ENCODE data around the gene ANKRD39. TPM values are rescaled to one million over a fixed set of nuclear protein-coding genes. Genes with fewer than 3 reads are reported as not detected.

Gene ANKRD39, protein sequence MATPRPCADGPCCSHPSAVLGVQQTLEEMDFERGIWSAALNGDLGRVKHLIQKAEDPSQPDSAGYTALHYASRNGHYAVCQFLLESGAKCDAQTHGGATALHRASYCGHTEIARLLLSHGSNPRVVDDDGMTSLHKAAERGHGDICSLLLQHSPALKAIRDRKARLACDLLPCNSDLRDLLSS
- 10 to 100 TPM in 3 of 4 donors, 1 to 10 TPM in 1; 5.8 to 17.3 (median 15.4) TPM for total RNA-seq

DNA sequence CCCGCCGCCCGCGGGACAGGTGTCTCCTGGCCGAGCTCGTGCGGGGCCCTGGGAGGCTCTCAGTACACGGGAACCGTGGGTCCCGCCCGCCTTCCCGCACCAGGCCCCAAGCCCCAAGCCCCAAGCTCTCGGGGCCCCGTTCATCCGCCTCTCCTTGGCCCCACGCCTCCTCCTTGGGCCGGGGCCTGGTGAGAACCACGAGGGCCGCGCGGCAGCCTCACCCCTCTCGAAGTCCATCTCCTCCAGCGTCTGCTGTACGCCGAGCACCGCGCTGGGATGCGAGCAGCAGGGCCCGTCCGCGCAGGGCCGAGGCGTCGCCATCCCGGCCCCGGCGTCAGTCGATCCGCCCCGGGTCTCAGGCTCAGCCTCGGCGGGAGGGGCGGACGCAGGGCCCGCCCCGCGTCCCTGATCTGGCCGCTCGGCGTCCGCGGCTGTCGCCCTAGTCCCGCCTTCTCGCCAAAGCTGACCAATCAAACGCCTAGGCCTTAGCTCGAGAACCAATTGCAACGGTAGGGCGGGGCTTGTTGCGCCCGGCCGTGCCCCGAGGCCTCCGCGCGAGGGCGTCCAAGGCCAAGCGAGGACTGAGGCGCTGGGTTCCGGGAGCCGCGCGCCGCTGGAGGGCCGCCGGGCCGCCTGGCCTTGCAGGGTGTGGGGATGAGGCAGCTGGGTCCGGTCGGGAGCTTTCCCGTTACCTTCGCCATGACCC lies at the start of gene ANKRD39:
Gene ANKRD39 (minus strand): TSS at position 350 of the 706 bp plus-strand sequence. CDS start 29 bp downstream, at position 321.
- H3K27me3 ChIP-seq: no peaks in the 10 kb centered on the region
- TF ChIP-seq, protein P1, sequence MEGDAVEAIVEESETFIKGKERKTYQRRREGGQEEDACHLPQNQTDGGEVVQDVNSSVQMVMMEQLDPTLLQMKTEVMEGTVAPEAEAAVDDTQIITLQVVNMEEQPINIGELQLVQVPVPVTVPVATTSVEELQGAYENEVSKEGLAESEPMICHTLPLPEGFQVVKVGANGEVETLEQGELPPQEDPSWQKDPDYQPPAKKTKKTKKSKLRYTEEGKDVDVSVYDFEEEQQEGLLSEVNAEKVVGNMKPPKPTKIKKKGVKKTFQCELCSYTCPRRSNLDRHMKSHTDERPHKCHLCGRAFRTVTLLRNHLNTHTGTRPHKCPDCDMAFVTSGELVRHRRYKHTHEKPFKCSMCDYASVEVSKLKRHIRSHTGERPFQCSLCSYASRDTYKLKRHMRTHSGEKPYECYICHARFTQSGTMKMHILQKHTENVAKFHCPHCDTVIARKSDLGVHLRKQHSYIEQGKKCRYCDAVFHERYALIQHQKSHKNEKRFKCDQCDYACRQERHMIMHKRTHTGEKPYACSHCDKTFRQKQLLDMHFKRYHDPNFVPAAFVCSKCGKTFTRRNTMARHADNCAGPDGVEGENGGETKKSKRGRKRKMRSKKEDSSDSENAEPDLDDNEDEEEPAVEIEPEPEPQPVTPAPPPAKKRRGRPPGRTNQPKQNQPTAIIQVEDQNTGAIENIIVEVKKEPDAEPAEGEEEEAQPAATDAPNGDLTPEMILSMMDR (IDR thresholded peaks at IDR 0.05): peak; percentile 81 to 96 (median 88)
- TF ChIP-seq POLR2A (IDR thresholded peaks at IDR 0.05): peak; percentile 74 to 77
- no peaks in the 10 kb centered on the region for H3K9me3 ChIP-seq
- peak within 1 kb of the TSS; percentile 67 to 91 (median 79) for H3K4me3 ChIP-seq
- H3K36me3 ChIP-seq: peaks cover 0 to 29% (median 0%) of the 10 kb centered on the region in 3 donors
- peaks cover 0 to 41% (median 7%) of the 10 kb centered on the region in 4 donors for H3K4me1 ChIP-seq
- H3K27ac ChIP-seq: peak within 1 kb of the TSS; percentile 81 to 93 (median 86)
- DNase-seq: peak; percentile 96 to 99 (median 99)

DNA sequence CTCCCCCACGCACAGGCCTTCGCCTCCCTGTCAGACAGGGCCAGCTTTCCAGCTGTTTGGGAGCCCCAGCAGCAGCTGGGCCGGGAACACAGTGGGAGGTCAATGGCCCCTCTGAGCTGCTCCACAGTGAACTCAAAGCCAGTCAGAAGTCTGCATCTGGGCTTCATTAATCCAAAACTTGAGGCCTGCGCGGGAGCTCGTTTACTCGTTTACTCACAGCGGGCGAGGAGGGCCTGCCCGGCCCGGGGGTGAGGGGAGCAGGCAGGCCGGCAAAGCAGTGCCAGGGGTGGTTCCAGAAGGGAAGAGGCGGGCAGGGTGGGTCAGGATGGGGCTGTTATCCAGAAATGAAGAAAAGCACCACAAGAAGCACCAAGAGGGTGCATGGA lies 48.9 kb upstream of the ANKRD39 start:
- Histone ChIP-seq H3K36me3 (no peaks in the 10 kb centered on the region), H3K4me3 (peak overlapping the region in 1 of 4 donors; percentile 26), H3K27me3 (no peaks in the 10 kb centered on the region), H3K4me1 (peaks cover 0 to 12% (median 0%) of the 10 kb centered on the region in 4 donors), H3K27ac (peak overlapping the region; percentile 58 to 85 (median 72)), H3K9me3 (no peaks in the 10 kb centered on the region)
- no peak for TF ChIP-seq POLR2A (IDR thresholded peaks at IDR 0.05)
- TF ChIP-seq, protein P1 (IDR thresholded peaks at IDR 0.05): no peak
- DNase-seq: no peak

DNA sequence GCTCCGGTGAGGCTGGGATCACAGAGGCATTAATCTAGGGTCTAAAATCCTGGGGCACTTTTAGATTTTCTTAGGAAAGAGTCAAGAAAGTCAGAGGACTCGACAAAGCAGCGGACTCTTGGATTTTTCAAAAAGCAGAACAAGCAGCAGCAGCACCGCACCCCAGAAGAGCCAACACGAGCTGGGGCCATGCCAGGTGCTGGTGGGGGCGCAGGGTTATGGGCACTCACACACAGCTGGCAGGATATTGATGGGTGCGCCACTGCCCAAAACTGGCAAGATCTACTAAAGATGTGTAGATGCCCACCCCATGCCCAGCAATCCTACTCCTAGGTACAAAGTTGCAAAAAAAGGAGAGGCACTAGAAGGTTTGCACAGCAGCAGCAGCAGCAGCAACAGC lies 46.0 kb upstream of the ANKRD39 start:
- no peak for TF ChIP-seq POLR2A (IDR thresholded peaks at IDR 0.05)
- TF ChIP-seq, protein P1 (IDR thresholded peaks at IDR 0.05): no peak
- no peak overlapping the region for H3K4me3 ChIP-seq
- peak overlapping the region in 1 of 4 donors; percentile 35 for H3K27ac ChIP-seq

DNA sequence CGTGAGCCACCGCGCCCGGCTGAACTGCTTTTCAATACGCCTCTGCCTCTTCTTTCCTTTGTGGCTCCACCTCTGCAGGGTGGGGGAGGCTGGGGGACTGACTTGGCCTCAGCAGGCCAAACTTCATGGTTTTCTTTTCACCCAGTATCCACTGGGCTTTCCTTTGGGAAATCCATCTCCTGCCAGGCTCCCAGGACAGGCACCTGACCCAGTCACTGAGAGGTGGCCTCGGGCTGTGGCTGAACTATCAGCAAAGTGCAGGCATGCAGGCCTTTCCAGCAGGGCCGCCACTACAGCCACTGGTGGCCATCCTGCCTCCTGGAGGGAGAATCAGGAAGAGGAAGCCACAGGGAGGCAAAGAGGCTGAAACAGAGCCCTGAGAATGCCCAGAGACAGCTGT lies 45.5 kb upstream of the ANKRD39 start:
- no peaks in the 10 kb centered on the region for H3K36me3 ChIP-seq
- H3K4me1 ChIP-seq: peaks cover 0 to 10% (median 0%) of the 10 kb centered on the region in 4 donors
- H3K27ac ChIP-seq: peak overlapping the region in 1 of 4 donors; percentile 35

More for the DNA sequence above, 46.0 kb upstream of the ANKRD39 start:
- Histone ChIP-seq H3K27me3 (no peaks in the 10 kb centered on the region), H3K36me3 (no peaks in the 10 kb centered on the region), H3K4me1 (peaks cover 0 to 12% (median 0%) of the 10 kb centered on the region in 4 donors), H3K9me3 (no peaks in the 10 kb centered on the region)
- no peak for DNase-seq

DNA sequence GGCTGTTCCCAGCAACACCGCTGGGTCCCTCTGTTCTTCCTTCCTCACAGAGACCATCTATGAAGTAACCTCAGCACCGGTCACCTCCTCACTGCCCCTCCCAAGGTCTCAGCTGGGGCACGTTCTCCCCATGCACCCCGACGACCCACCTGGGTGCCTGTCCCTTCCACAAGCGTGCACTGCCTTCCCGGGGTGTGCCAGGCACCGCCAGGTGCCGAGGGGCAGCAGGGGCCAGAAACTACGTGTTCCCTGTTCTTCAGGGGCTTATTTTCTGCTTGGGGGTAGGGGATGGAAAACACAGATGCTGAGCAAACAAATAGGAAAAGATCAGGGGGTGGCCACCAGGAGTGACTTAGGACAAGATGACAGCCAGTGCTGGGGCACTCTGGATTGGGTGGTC lies 42.4 kb upstream of the ANKRD39 start:
- TF ChIP-seq, protein P1 (IDR thresholded peaks at IDR 0.05): no peak
- TF ChIP-seq POLR2A (IDR thresholded peaks at IDR 0.05): no peak
- no peaks in the 10 kb centered on the region for H3K9me3 ChIP-seq
- peaks cover 0 to 12% (median 0%) of the 10 kb centered on the region in 4 donors for H3K4me1 ChIP-seq
- H3K27ac ChIP-seq: no peak overlapping the region
- no peaks in the 10 kb centered on the region for H3K36me3 ChIP-seq
- H3K27me3 ChIP-seq: no peaks in the 10 kb centered on the region
- H3K4me3 ChIP-seq: no peak overlapping the region
- no peak for DNase-seq

More for the DNA sequence above, 45.5 kb upstream of the ANKRD39 start:
- Histone ChIP-seq H3K9me3 (no peaks in the 10 kb centered on the region), H3K27me3 (no peaks in the 10 kb centered on the region), H3K4me3 (no peak overlapping the region)
- no peak for DNase-seq
- no peak for TF ChIP-seq POLR2A (IDR thresholded peaks at IDR 0.05)
- TF ChIP-seq, protein P1 (IDR thresholded peaks at IDR 0.05): no peak

All from Peyer's patch (tissue), 4 donors.